Measurements from ENCODE around the gene POLE2.
"Not testable (repeated sequence)": the region's sequence is repeated elsewhere in the genome, so short reads cannot be mapped to it uniquely, and the experiment has no call there.

Gene POLE2

GRCh38 chr14:49657500-49657899 is 30.5 kb downstream of the POLE2 start:
- not testable (repeated sequence) for DNase-seq

GRCh38 chr14:49654511-49654910 is 33.5 kb downstream of the POLE2 start:
- no peak for DNase-seq

DNA sequence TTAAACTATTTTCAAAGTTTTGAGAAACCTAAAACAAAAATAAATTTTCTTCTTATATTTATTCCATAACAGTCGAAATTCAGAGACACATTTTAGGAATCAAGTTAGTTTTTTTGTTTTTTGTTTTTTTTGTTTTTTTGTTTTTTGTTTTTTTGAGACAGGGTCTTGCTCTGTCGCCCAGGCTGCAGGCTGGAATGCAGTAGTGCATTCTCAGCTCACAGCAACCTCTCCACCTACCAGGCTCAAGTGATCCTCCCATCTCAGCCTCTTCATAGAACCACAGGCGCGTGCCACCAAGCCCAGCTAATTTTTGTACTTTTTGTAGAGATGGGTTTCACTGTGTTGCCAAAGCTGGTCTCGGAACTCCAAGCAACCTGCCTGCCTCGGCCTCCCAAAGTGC is 34.5 kb downstream of the POLE2 start:
- no peak for DNase-seq

DNA sequence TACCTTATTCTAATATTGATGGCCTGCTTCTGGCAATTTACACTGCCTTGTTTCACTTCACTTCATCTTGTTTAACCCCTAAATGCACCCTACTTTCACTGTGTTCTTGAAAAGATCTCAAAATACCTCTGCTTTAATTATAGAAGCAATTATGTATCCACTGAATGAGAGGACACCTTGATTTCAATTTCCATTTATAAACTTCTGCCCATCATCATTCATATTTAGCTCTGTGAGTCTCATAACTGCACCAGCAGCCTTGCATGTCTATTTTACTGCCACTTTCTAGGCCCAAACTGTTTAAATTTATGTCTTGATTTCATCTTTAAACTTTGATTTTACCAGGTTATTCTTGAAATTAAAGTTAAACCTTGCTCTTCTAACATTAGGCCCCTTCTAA is 45.9 kb downstream of the POLE2 start:
- no peak for DNase-seq

GRCh38 chr14:49641697-49642129 is 46.3 kb downstream of the POLE2 start:
- peak in 1 of 3 experiments; percentile 31 for DNase-seq

DNA sequence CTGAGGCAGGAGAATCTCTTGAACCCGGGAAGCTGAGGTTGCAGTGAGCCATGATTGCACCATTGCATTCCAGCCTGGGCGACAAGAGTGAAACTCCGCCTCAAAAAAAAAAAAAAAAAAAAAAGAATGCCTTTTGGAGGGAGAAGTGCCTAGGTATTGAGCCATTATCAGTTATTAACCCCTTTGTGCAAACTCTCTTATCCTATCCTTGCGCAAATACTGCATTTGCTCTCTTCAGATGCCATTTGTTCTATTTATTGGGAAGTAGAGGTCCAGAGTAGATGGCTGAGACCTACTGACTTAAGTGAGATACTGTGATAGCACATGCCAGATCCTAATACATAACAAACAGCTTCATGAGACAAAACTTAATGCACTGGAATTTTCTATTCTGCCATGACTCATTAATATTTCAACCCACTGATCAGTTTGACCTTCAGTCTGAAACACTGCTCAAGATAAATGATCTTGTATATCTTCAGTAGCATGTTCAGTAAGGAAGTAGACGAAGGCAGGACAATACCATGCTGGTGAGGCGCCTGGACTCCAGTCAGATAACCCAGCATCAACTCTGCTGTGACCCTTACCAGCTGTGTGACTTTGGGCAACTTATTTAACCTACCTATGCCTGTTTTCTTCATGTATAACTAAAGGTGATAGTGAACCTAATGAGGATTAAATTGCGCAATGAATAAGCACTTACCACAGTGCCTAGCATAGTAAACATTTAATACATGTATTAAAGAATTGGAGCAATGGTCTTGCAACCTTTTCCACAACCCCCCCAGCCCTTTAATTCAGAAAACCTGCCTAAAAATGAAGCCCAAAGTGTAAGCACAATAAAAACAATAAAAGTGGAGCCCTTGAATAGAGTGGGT is 47.2 kb downstream of the POLE2 start:
- no peak for DNase-seq

DNA sequence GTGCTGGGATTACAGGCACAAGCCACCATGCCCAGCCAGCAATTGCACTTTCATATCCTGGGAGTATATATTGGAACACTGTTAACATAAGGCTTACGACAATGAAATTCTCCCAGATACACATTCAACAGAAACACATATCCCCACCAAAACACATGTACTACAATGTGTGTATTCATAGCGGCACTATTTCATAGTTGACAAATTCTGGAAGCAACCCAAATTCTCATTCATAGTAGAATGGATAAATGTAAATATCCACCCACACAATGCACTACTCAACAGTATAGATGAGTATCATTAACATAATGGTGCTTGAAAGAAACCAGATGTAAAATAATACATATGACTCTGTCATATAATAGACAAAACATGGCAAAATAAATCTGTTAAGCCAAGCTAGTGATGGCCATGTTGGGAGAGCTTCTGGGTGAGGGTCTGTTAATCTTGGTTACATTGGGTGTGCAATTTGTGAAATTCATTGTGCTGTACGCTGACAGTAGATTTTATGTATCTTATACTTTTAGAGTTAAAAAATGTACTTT is 50.4 kb downstream of the POLE2 start:
- DNase-seq: no peak

GRCh38 chr14:49636866-49637265 is 51.1 kb downstream of the POLE2 start:
- DNase-seq: no peak

GRCh38 chr14:49634547-49635334 is 53.3 kb downstream of the POLE2 start, which contains the start of gene DNAAF2:
TSS of gene DNAAF2 (minus strand) at chr14:49635244. CDS start at chr14:49635149, 95 bp downstream.
- peak; percentile 76 to 89 (median 83) for DNase-seq

GRCh38 chr14:49633640-49634546 is 54.1 kb downstream of the POLE2 start:
- peak; percentile 96 to 98 (median 98) for DNase-seq

GRCh38 chr14:49623941-49624839 is 63.8 kb downstream of the POLE2 start:
- DNase-seq: no peak

GRCh38 chr14:49623387-49623786 is 64.6 kb downstream of the POLE2 start:
- DNase-seq: no peak

- peak in 1 of 3 experiments; percentile 50 for DNase-seq
These were observed 65.9 kb downstream of the POLE2 start for GRCh38 chr14:49622022-49622607.

GRCh38 chr14:49621114-49621881 is 66.7 kb downstream of the POLE2 start:
- peak; percentile 53 to 97 (median 90) for DNase-seq

GRCh38 chr14:49620182-49621113 is 67.6 kb downstream of the POLE2 start, which contains the start of the genes MGAT2 and RPL36AL:
TSS of gene MGAT2 (plus strand) at chr14:49620799. CDS start at chr14:49621269, 470 bp downstream.
TSS of gene RPL36AL (minus strand) at chr14:49620626. CDS start at chr14:49619104, 1,522 bp downstream.
- DNase-seq: peak; percentile 98 to 99 (median 99)

- DNase-seq: peak in 1 of 3 experiments; percentile 70
These were observed 68.3 kb downstream of the POLE2 start for GRCh38 chr14:49619730-49620129.

DNA sequence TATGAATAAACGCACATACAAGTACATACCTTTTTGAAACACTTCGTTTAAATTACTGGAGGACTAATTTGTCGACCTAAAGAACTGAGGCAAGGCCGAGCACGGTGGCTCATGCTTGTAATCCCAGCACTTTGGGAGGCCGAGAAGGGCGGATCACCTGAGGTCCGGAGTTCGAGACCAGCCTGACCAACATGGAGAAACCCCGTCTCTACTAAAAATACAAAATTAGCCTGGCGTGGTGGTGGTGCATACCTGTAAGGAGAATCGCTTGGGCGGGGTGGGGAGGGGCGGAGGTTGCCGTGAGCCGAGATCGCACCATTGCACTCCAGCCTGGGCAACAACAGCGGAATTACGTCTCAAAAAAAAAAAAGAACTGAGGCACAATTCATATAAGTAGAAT is 68.7 kb downstream of the POLE2 start:
- DNase-seq: peak in 1 of 3 experiments; percentile 11

DNA sequence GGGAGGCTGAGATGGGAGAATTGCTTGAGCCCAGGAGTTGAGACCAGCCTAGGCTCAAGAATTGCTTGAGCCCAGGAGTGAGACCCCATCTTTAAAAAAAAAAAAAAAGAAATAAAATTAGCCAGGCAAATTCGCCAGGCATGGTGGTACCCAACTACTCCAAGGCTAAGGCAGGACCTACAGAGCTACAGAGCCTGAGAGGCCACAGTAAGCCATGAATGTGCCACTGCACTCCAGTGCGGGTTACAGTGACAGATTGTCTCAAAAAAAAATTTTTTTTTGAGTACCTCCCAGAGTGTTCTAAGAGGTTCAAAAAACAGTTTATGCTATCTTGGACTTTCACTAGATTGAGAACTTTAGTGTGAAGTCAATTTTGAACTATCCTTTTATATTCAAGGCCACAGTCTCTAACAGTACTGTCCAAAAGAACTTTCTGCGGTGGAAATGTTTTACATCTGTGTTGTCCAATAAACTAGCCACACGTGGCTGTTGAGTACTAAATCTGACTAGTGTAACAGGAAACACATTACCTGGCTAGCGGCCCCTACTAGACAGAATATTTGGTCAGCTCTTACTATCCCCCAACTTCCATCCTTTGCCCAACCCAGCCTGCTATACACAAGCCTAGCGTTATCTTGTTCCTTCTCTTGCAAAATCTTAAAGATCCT is 70.0 kb downstream of the POLE2 start:
- no peak for DNase-seq

All from NCI-H1417 (cell line).